IPS-18a (cell line): ENCODE data around the gene DMRT1.

Experiments
- H3K27ac ChIP-seq: one replicate; pipeline ENCODE4 v1.5.1; 2013; ENCODE audit warnings: low read length
- H3K27me3 ChIP-seq: one replicate; pipeline ENCODE4 v1.6.1; 2013; ENCODE audit warnings: mild to moderate bottlenecking, low read length; ENCODE audit not compliant: control insufficient read depth, insufficient read depth
- H3K36me3 ChIP-seq: one replicate; pipeline ENCODE4 v1.6.1; 2013; ENCODE audit warnings: low read depth, low read length; ENCODE audit not compliant: control insufficient read depth
- H3K4me1 ChIP-seq: one replicate; pipeline ENCODE4 v1.6.1; 2013; ENCODE audit warnings: low read depth, low read length; ENCODE audit not compliant: control insufficient read depth
- H3K4me3 ChIP-seq: one replicate; pipeline ENCODE4 v1.5.1; 2013; ENCODE audit warnings: low read length
- H3K9ac ChIP-seq: one replicate; pipeline ENCODE4 v1.6.1; 2013; ENCODE audit warnings: mild to moderate bottlenecking, low read length, moderate library complexity
- H3K9me3 ChIP-seq: one replicate; pipeline ENCODE4 v1.6.1; 2013; ENCODE audit warnings: low read depth, low read length; ENCODE audit not compliant: control insufficient read depth

Gene DMRT1

DNA sequence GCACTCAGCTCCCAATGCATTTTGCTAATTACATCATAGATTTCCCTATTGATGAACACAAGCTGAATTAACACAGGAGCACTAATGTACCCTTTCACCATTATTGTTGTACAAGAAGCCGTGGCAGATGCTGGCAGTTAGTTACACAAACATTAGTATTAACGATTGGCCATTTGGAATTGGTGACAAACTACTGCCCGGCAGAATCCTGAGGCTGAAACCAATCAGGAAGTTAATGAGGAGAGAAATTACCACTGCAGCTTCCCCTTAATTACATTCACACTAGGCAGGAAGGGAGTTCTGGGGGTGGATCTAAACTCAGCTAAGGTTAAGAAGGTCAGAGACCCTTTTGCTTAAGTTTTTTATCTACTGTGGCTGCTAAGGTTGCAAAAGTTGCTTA is 125.4 kb downstream of the DMRT1 start:
- Histone ChIP-seq H3K27me3 (peaks cover 86% of the 10 kb centered on the region), H3K4me1 (peaks cover 17% of the 10 kb centered on the region), H3K27ac (no peak overlapping the region), H3K9ac (no peak overlapping the region), H3K4me3 (no peak overlapping the region), H3K36me3 (no peaks in the 10 kb centered on the region), H3K9me3 (no peaks in the 10 kb centered on the region)

DNA sequence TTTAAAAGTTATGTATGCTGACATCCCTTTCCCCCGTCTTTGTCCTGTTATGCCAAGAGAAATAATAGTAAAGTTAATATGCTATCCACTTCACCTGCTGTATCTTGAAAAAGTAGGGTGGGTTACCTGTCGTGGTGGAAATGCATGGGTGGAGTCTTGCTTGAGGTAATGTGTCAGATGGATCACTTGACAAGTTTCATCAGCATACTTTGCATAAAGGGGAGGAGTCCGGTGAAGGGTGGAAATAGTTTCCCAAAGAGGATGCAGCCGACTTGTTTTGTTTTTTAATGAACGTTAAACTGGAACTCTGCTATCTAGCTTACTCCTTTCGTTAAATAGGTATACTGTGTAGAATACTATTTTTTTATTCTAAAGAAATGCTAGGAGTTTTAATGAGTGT is 125.9 kb downstream of the DMRT1 start:
- Histone ChIP-seq H3K9me3 (no peaks in the 10 kb centered on the region), H3K36me3 (no peaks in the 10 kb centered on the region), H3K9ac (peak overlapping the region; percentile 28), H3K4me3 (peak overlapping the region; percentile 51), H3K27me3 (peaks cover 91% of the 10 kb centered on the region), H3K4me1 (peaks cover 17% of the 10 kb centered on the region), H3K27ac (no peak overlapping the region)

DNA sequence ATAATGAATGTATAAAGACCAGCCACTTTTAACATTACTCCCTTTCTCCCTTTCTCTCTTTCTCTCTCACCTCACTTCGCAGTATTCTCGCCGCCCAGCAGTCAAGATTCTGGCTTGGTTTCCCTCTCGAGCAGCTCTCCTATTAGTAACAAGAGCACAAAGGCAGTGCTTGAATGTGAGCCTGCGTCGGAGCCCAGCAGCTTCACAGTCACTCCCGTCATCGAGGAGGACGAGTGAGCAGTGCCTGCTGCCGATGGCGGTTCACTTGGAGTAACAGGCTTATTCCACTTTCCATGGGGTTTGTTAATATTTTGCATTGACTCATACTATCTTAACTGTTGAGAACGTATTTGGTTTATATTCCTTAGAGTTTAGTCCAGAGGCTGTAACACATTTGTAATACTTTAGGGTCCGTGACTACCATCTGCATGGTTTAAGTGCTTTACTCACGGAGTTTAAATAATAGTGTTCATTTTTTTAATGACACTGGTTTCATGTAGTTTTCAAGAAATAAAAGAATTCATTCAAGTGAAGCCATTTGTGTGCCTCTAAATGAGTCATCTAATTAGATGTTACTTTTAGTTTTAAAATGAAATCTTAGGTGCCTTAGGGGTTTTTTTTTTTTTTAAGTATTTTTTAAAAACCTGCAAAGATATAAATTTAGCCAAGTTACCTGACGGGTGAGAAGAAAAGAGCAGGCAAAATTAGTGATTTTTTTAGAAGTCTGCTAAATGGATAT is 126.6 kb downstream of the DMRT1 start:
- Histone ChIP-seq H3K27ac (no peak overlapping the region), H3K4me1 (peaks cover 22% of the 10 kb centered on the region), H3K4me3 (peak overlapping the region; percentile 51), H3K9me3 (no peaks in the 10 kb centered on the region), H3K27me3 (peaks cover 98% of the 10 kb centered on the region), H3K9ac (peak overlapping the region; percentile 28), H3K36me3 (no peaks in the 10 kb centered on the region)

DNA sequence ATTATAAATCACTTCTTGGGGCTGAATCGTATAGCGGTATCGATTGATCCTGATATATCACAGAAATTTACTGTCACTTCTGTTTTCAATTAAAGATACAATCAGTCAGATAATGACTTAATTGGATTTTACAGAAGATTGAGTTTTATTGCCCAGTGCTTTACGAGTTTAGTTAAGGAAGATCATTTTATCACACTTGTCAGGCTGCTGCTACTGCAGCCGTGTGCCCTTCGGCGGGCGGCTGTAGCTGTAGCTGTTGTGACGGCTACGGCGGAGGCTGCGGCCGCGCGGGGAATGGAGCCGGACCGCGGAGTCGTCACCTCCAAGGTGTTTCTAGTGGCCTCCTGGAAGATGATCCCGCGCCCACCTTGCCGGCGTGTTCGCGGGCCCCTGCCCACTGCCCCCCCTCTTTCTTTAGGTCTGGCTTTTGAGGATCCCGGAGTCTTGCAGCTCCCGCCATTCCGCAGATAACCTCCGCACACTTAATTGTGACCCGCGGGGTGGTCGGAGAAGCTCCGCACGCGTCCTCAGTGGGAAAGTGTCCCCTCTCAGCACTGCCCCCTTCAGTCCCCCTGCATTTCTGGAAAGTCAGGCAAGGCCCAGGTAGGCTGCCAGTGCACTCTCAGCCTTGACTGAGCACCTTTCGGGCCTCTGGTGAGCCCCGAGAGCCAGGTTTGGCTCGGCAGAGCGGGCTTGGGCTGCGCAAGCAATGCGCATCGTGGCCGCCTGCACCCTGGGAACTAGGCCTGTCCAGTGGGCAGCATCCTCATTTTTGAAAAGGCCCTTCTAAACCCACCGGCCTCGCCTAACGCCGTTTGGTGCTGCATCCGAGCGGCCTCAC is 128.0 kb downstream of the DMRT1 start:
- H3K9ac ChIP-seq = no peak overlapping the region
- peaks cover 100% of the 10 kb centered on the region for H3K27me3 ChIP-seq
- peak overlapping the region; percentile 35 for H3K4me3 ChIP-seq
- no peaks in the 10 kb centered on the region for H3K9me3 ChIP-seq
- H3K36me3 ChIP-seq = no peaks in the 10 kb centered on the region
- peaks cover 36% of the 10 kb centered on the region for H3K4me1 ChIP-seq
- H3K27ac ChIP-seq = no peak overlapping the region

DNA sequence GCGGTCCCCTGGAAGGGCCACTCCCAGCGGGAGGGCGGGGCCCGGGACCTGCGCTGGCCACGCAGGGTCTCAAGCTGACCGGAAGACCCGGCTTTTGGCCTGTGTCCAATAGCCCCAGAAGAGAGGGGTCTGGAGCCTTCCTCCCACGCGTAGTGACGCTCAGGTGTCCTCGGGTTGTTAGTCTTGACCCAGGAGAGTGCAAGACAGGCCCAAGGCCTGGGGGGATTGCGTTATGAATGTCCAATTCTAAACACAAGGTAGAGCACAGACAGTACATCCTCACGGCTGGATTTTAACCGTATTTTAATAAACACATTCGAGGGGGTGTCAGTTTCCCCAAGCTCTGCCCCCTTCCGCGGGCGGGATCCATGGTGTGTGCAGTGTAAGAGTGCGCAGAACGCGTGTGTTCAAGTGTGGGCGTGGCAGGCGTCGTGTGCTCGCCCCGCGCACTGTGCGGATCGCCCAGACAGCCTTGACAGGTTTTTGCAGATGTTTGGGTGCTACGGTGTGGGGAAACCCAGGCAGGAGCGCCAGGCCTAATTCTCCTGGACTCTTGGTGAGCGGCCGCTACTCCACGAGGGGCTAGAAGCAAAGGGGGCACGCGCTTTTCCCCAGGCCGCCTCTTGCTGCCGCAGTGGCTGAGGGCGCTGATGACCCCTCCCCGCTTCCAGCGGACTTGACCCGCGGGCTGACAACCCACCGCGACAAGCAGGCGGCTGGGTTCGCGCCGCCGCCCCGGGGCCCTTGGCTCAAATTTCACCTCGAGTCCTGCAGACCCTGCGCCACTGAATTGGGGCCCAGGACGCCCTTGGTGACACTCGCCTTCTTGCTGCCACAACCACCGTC is 128.9 kb downstream of the DMRT1 start:
- H3K27me3 ChIP-seq = peaks cover 100% of the 10 kb centered on the region
- no peak overlapping the region for H3K9ac ChIP-seq
- no peak overlapping the region for H3K27ac ChIP-seq
- peak overlapping the region; percentile 35 for H3K4me3 ChIP-seq
- no peaks in the 10 kb centered on the region for H3K36me3 ChIP-seq
- H3K4me1 ChIP-seq = peaks cover 45% of the 10 kb centered on the region
- no peaks in the 10 kb centered on the region for H3K9me3 ChIP-seq

DNA sequence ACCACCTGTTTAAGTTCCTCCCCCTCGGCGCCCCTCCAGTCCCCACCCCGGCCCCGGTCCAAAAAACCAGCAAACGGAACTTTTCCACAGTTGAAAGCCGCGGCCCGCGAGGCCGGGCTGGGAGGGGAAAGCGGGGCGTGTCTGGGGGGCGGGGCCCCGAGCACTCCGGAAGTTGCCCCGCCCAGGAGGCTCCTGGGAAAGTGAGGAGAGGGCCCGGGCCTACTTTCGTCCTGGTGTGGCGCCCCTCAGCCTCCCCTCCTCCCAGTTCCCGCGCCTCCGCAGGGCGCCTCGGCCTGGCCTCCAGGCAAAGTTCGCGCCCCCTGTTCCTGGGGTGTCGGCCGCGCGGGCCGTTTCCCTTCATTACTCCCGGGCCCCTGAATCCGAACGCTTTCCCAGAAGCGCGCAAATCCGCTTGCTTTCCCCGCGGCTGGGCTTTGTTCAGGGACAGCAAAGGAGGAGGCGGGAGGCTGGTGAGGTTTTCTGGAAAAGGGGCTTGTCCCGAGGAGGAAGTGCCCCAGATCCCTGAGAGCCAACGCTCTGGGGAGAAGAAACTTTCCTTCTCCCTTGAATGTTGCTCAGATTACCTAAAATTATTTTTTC is 130.5 kb downstream of the DMRT1 start:
- H3K4me3 ChIP-seq = peak overlapping the region; percentile 66
- peaks cover 47% of the 10 kb centered on the region for H3K4me1 ChIP-seq
- no peaks in the 10 kb centered on the region for H3K36me3 ChIP-seq
- H3K9ac ChIP-seq = peak overlapping the region; percentile 45
- H3K27me3 ChIP-seq = peaks cover 99% of the 10 kb centered on the region
- no peak overlapping the region for H3K27ac ChIP-seq
- H3K9me3 ChIP-seq = no peaks in the 10 kb centered on the region

DNA sequence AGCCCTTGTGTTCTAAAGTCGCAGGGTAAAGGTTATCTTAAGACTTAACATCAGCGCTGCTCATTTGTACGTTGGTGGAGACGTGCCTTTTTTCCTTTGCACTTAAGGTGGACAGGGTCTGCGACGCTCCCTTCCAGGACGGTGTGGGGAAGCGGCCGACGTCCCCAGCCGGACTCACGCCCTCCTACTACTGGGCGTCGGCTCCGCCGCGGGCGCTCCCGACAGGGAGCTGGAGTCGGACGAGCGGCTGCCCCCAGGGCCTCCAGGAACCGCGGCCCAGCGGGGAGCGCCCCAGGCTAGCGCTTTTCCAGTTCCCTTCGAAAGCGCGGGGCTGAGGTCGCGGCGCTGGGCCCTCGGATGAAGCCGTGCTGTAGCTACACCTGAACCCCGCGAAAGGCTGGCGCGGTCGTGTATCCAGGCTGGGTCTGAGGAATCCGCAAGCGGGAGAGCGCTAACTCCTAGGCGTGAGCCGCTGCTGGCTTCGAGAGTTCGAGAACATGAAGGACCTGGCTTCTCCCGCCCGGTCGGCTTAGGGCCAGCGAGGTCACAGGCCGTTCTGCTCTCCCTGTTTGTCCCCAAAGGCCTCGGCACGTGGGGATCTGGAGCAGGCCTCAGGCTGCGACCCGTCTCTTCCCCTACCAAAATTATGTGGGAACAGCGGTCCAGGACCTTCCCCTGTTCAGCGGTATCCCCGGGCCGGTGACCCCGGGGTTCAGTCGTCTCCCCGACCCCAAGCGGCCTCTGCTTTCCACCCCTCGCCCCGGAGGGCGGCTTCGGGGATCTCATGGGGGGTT is 131.2 kb downstream of the DMRT1 start:
- H3K27me3 ChIP-seq = peaks cover 99% of the 10 kb centered on the region
- H3K4me3 ChIP-seq = peak overlapping the region; percentile 66

DNA sequence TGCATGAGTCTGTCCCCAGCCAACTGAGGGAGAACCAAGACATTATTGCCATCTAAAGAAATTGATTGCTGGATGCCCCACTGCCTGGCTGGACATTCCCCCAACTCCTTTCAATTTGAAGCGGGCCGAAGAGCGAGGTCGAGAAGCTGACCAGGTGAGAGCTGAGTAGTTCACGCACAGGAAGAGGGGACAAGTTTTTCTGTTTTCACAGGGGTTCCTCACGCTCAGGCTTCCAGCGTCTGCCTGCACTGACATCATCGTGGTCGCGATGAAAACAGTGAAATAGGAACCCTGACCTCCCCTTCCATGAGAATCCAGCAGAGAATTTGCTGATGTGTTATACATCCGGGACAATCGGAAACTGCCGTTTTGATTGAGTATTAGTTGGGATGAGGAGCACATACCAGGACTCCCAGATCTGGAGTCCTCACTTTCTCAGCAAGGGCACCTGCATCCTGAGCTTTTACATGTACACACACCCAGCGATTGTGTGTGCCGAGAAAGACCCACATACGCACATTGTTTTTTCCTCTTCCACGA is 131.9 kb downstream of the DMRT1 start:
- Histone ChIP-seq H3K27ac (no peak overlapping the region), H3K4me1 (peaks cover 35% of the 10 kb centered on the region), H3K4me3 (peak overlapping the region; percentile 66), H3K36me3 (no peaks in the 10 kb centered on the region), H3K27me3 (peaks cover 99% of the 10 kb centered on the region), H3K9ac (no peak overlapping the region), H3K9me3 (no peaks in the 10 kb centered on the region)

More for the DNA sequence above, 131.2 kb downstream of the DMRT1 start:
- Histone ChIP-seq H3K4me1 (peaks cover 40% of the 10 kb centered on the region), H3K9ac (peak overlapping the region; percentile 45), H3K9me3 (no peaks in the 10 kb centered on the region), H3K27ac (no peak overlapping the region), H3K36me3 (no peaks in the 10 kb centered on the region)

DNA sequence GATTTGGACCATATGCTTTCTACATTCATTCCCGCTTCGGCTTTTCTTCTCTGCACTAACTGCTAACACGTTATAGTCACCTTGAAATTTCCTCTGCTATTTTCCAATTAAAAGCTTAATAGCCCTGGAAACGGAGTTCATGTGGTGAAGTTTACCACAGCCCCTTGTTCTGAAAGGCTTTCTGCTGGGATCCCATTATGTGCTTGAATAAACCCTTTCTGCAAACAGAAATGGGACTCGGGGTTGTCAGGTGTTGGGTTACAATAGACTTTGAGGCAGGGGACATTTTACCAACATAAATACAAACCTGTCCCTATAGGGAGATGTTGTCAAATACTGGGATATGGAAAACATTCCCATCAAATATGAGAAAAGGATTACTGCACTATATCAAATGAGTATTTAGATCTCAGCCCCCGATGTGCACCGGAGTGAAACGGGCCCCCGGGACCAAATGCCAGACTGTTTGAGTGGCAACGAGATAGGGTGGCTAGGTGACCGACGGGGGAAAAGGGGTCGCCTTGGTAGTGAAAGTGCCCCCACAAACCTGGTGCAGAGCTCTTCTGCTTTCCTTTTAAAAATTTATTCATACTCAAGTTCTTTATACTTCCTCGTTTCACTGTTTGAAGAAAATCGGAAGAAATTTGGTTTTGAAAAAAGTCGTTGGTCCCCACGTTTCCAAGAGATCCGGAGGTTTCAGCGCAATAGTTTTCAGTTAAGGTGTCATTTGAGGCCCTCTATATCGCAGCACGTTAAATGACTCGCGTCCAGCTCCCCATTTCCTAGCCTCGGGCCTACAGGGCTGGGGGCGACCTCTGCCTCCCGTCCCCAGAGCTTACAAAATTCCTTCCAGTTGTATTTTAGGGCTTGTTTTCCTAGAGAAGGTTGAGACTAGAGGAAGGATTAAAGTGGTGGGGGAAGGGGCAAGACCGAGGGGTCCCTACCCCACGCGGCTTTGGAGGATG is 132.8 kb downstream of the DMRT1 start:
- Histone ChIP-seq H3K9ac (no peak overlapping the region), H3K4me1 (peaks cover 35% of the 10 kb centered on the region), H3K9me3 (no peaks in the 10 kb centered on the region), H3K4me3 (no peak overlapping the region), H3K27me3 (peaks cover 99% of the 10 kb centered on the region), H3K36me3 (no peaks in the 10 kb centered on the region), H3K27ac (no peak overlapping the region)
